H9 (cell line): Measurements from ENCODE around the gene CDH16. TPM values are rescaled to one million over a fixed set of nuclear protein-coding genes. Genes with fewer than 3 reads are reported as not detected.

ENCODE experiments used
- DNase-seq: peaks from one replicate; pipeline ENCODE4 v3.0.0-alpha.2; 2017
- H2AFZ ChIP-seq: one replicate; pipeline ENCODE4 v1.6.1; 2013; ENCODE audit warnings: mild to moderate bottlenecking, low read length, control low read depth, moderate library complexity
- H2AK5ac ChIP-seq: 2 replicates; pipeline ENCODE4 v1.6.1; 2013; ENCODE audit warnings: low read length, control low read depth, mixed read lengths; ENCODE audit not compliant: insufficient read length
- H2BK120ac ChIP-seq: one replicate; pipeline ENCODE4 v1.6.1; 2013; ENCODE audit warnings: low read depth, mild to moderate bottlenecking, low read length, control low read depth, inconsistent platforms; ENCODE audit not compliant: poor library complexity, severe bottlenecking
- H2BK12ac ChIP-seq: 2 replicates; pipeline ENCODE4 v1.6.1; 2013; ENCODE audit warnings: low read length, control low read depth, mixed read lengths, low read depth; ENCODE audit not compliant: insufficient read length
- H2BK15ac ChIP-seq: 2 replicates; pipeline ENCODE4 v1.6.1; 2013; ENCODE audit warnings: low read depth, low read length, control low read depth
- H2BK20ac ChIP-seq: one replicate; pipeline ENCODE4 v1.6.1; 2013; ENCODE audit warnings: low read depth, mild to moderate bottlenecking, low read length, control low read depth, inconsistent platforms; ENCODE audit not compliant: poor library complexity, severe bottlenecking
- H2BK5ac ChIP-seq: 2 replicates; pipeline ENCODE4 v1.6.1; 2013; ENCODE audit warnings: low read length, control low read depth, mixed read lengths; ENCODE audit not compliant: insufficient read length
- H3K14ac ChIP-seq: 2 replicates; pipeline ENCODE4 v1.6.1; 2013; ENCODE audit warnings: low read length, control low read depth; ENCODE audit not compliant: insufficient read depth
- H3K18ac ChIP-seq: 2 replicates; pipeline ENCODE4 v1.6.1; 2013; ENCODE audit warnings: low read depth, mild to moderate bottlenecking, mixed read lengths, low read length, control low read depth; ENCODE audit not compliant: insufficient read length
- H3K23ac ChIP-seq: 2 replicates; pipeline ENCODE4 v1.6.1; 2013; ENCODE audit warnings: low read length, control low read depth, mixed read lengths, low read depth; ENCODE audit not compliant: insufficient read length
- H3K23me2 ChIP-seq: 2 replicates; pipeline ENCODE4 v1.6.1; 2013; ENCODE audit warnings: low read depth, mild to moderate bottlenecking, mixed read lengths, low read length, control low read depth; ENCODE audit not compliant: insufficient read length, poor library complexity, severe bottlenecking
- H3K27ac ChIP-seq: 2 replicates; pipeline ENCODE4 v1.5.1; 2013; ENCODE audit warnings: low read length, control low read depth, mixed read lengths, low read depth; ENCODE audit not compliant: insufficient read length
- H3K27me3 ChIP-seq: 2 replicates; pipeline ENCODE4 v1.6.1; 2013; ENCODE audit warnings: low read length, control low read depth, inconsistent platforms; ENCODE audit not compliant: insufficient read depth
- H3K4ac ChIP-seq: 2 replicates; pipeline ENCODE4 v1.6.1; 2013; ENCODE audit warnings: low read depth, mild to moderate bottlenecking, control low read depth, inconsistent platforms, low read length, moderate library complexity
- H3K4me1 ChIP-seq: 2 replicates; pipeline ENCODE4 v1.6.1; 2013; ENCODE audit warnings: low read length, control low read depth, inconsistent platforms; ENCODE audit not compliant: insufficient read depth
- H3K4me2 ChIP-seq: 2 replicates; pipeline ENCODE4 v1.6.1; 2013; ENCODE audit warnings: low read length, control low read depth, mixed read lengths; ENCODE audit not compliant: insufficient read length, insufficient read depth
- H3K56ac ChIP-seq: 2 replicates; pipeline ENCODE4 v1.6.1; 2013; ENCODE audit warnings: low read depth, mild to moderate bottlenecking, mixed read lengths, low read length, control low read depth; ENCODE audit not compliant: insufficient read length
- H3K79me1 ChIP-seq: 2 replicates; pipeline ENCODE4 v1.6.1; 2013; ENCODE audit warnings: low read depth, mild to moderate bottlenecking, moderate library complexity, low read length, control low read depth, inconsistent platforms; ENCODE audit not compliant: insufficient read depth, poor library complexity, severe bottlenecking
- H3K79me2 ChIP-seq: 2 replicates; pipeline ENCODE4 v1.6.1; 2013; ENCODE audit warnings: low read length, control low read depth, inconsistent platforms; ENCODE audit not compliant: insufficient read depth
- H3K9ac ChIP-seq: 2 replicates; pipeline ENCODE4 v1.6.1; 2013; ENCODE audit warnings: low read length, control low read depth, mixed read lengths; ENCODE audit not compliant: insufficient read length; ENCODE audit errors: extremely low read depth
- H3K9me3 ChIP-seq: one replicate; pipeline ENCODE4 v1.6.1; 2013; ENCODE audit warnings: low read depth, low read length, inconsistent platforms; ENCODE audit not compliant: control insufficient read depth
- H3T11ph ChIP-seq: one replicate; pipeline ENCODE4 v1.6.1; 2013; ENCODE audit warnings: mild to moderate bottlenecking, low read length, control low read depth, inconsistent platforms
- H4K20me1 ChIP-seq: one replicate; pipeline ENCODE4 v1.6.1; 2013; ENCODE audit not compliant: control insufficient read depth, insufficient read length, insufficient read depth
- H4K5ac ChIP-seq: 2 replicates; pipeline ENCODE4 v1.6.1; 2013; ENCODE audit warnings: low read depth, mild to moderate bottlenecking, mixed read lengths, low read length, control low read depth; ENCODE audit not compliant: insufficient read length
- H4K8ac ChIP-seq: replicated peaks from 2 replicates; pipeline ENCODE4 v1.6.1; 2013; ENCODE audit warnings: low read length, control low read depth, mixed read lengths, low read depth; ENCODE audit not compliant: insufficient read length
- H4K91ac ChIP-seq: 2 replicates; pipeline ENCODE4 v1.6.1; 2013; ENCODE audit warnings: low read depth, mild to moderate bottlenecking, moderate library complexity, mixed read lengths, low read length, control low read depth; ENCODE audit not compliant: insufficient read length
- H3K27ac Mint-ChIP-seq, 3 experiments: 2 replicates in 2 of 3; 3 replicates in 1 of 3; pipeline ENCODE4 v1.8.0; 2020 to 2021; ENCODE audit warnings: mixed read lengths in 3 of 3, mild to moderate bottlenecking in 1 of 3, moderate library complexity in 1 of 3
- H3K27me3 Mint-ChIP-seq: 2 replicates; pipeline ENCODE4 v1.8.0; 2021; ENCODE audit warnings: low read depth, mild to moderate bottlenecking, moderate library complexity, mixed read lengths
- H3K36me3 Mint-ChIP-seq, 3 experiments: 2 replicates in 2 of 3; 3 replicates in 1 of 3; pipeline ENCODE4 v1.8.0; 2020 to 2021; ENCODE audit warnings: low read depth in 3 of 3, mixed read lengths in 3 of 3; ENCODE audit not compliant: insufficient read depth in 1 of 3
- H3K4me1 Mint-ChIP-seq, 2 experiments: 2 replicates each; pipeline ENCODE4 v1.8.0; 2020; ENCODE audit warnings: mixed read lengths in 2 of 2
- H3K4me3 Mint-ChIP-seq, 2 experiments: 2 replicates in 1 of 2; 3 replicates in 1 of 2; pipeline ENCODE4 v1.8.0; 2020 to 2021; ENCODE audit warnings: mild to moderate bottlenecking in 2 of 2, mixed read lengths in 2 of 2, moderate library complexity in 1 of 2
- H3K9me3 Mint-ChIP-seq, 2 experiments: 2 replicates in 1 of 2; 3 replicates in 1 of 2; pipeline ENCODE4 v1.8.0; 2020; ENCODE audit warnings: mild to moderate bottlenecking in 2 of 2, mixed read lengths in 2 of 2, moderate library complexity in 1 of 2
- CTCF ChIP-seq: fragments of 200-600 bp; sonication (generic); conservative IDR thresholded peaks from 3 replicates; pipeline ENCODE4 v1.8.0; 2021; ENCODE audit warnings: antibody characterized with exemption, mild to moderate bottlenecking
- WGBS: extraction: QIAGEN DNeasy Blood & Tissue Kit; methylation state at CpG from one replicate; pipeline ENCODE4 v1.1.7; 2013; ENCODE audit warnings: missing lambda C conversion rate, low lambda C conversion rate, mixed read lengths; ENCODE audit not compliant: insufficient read length; ENCODE audit errors: extremely low coverage; 5-methylcytosine and 5-hydroxymethylcytosine counted together
- total RNA-seq: library from RNA; stranded (reverse); gene quantifications from 2 replicates; pipeline ENCODE4 v1.2.1, GENCODE V29; 2021

Gene CDH16
- total RNA-seq, 1 experiment from 2014 or later, result not detected

- Histone ChIP-seq H2BK12ac (no peak overlapping the region), H2BK120ac (no peak overlapping the region), H2BK20ac (no peak overlapping the region), H3K4me1 (no peaks in the 10 kb centered on the region), H3K79me2 (no peaks in the 10 kb centered on the region), H4K5ac (no peak overlapping the region), H4K8ac (no peak overlapping the region), H3K23me2 (no peaks in the 10 kb centered on the region), H2AFZ (no peak overlapping the region), H2BK5ac (no peak overlapping the region), H3K9ac (no peak overlapping the region), H3K27me3 (no peaks in the 10 kb centered on the region), H3T11ph (no peak overlapping the region), H3K79me1 (no peaks in the 10 kb centered on the region), H3K4ac (no peak overlapping the region), H3K14ac (no peak overlapping the region), H3K27ac (no peak overlapping the region), H4K20me1 (no peaks in the 10 kb centered on the region), H3K18ac (no peak overlapping the region), H2BK15ac (no peak overlapping the region), H2AK5ac (no peak overlapping the region), H4K91ac (no peak overlapping the region), H3K4me2 (no peak overlapping the region), H3K23ac (no peak overlapping the region), H3K9me3 (no peaks in the 10 kb centered on the region), H3K56ac (no peak overlapping the region)
- Mint-ChIP-seq H3K27ac (no peak overlapping the region), H3K9me3 (no peaks in the 10 kb centered on the region), H3K36me3 (no peaks in the 10 kb centered on the region), H3K27me3 (peaks cover 20% of the 10 kb centered on the region), H3K4me1 (peaks cover 8 to 18% of the 10 kb centered on the region in 2 experiments; a peak in 3 of 4 replicates), H3K4me3 (no peak overlapping the region)
- DNase-seq, result no peak
- TF ChIP-seq CTCF, result no peak
- WGBS, result no CpG with 5 or more reads among the region's 13 CpGs
Observed at GRCh38 chr16:66904428-66904845, 14.2 kb downstream of the CDH16 start.
